HG02571 (cell line): ENCODE measurements around the gene AWAT1.
"Not testable (repeated sequence)": the region's sequence is repeated elsewhere in the genome, so short reads cannot be mapped to it uniquely, and the experiment has no call there.

Experiments used
- ATAC-seq: cut with Tn5 transposase; IDR thresholded peaks from one replicate; pipeline ENCODE4 v1.9.1; 2021; ENCODE audit warnings: mild to moderate bottlenecking, moderate library complexity; ENCODE audit not compliant: unreplicated experiment

AWAT1 gene

DNA sequence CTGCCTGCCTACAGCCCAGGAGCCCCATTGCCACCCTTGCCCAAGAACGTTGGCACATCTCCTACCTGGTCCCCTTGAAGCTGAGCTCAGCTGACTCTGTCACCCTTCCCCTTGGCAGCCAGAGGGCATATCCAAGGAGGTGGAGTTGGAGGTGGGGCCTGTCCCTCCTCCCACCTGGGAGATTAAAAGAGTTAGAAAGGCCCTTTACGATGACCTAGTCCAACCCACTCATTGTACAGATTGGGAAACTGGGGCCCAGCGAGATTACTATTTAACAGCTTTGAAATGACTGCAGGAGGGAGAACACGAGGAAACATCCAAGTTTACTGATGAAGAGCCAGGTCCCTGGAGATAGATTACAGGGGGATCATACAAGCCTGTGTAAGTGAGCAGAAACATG is 25.6 kb downstream of the AWAT1 start, which contains the start of gene P2RY4:
TSS of gene P2RY4 (minus strand) at position 101 of the 400 bp plus-strand sequence. CDS start 580 bp downstream, outside the sequence.
- no peak for ATAC-seq

DNA sequence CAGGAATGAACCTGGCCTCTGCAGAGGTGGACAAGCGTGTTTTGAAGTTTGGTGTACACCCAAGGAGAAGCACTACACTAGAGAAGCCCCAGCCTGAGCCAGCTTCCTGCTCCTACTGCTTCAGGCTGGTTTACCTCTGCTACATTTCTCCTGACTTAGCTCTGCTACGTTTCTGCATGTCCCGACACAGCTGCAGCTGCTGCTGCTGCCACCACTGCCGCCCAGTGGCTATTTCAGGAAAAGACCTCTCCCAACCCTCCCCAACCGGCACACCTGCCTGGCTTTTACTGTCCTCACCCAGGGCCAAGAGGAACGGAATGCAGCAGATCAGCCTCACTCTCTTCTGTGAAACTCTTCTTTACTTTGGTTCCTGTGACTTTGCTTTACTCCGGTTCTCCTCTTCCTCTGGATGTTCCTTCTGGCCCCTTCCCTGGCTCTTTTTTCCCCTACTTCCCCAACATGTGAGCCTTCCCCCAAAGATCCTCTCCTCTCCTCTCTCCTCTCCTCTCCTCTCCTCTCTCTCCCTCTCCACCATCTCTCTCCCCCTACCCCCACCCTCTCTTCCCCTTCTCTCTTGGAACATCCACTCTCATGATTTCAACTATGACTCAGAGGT is 28.6 kb downstream of the AWAT1 start:
- no peak for ATAC-seq

DNA sequence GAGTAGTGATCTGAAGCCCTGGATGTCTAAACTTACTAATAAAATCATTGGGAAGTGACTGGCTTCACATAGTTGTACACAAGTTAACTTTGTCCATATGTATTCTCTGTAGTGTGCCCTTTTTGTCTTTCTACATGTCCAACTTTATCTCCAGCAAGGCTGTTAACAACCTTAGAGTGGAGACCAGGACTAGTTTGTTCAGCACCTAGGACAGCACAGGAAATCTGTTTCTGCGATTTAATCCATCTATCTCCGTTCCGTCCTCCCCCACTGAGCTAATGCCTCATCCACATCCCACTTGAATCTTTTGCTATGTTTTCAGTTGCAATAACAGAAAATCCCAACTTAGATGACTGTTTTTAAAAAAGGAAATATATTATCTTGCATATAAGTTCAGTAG is 30.3 kb downstream of the AWAT1 start:
- ATAC-seq: no peak

DNA sequence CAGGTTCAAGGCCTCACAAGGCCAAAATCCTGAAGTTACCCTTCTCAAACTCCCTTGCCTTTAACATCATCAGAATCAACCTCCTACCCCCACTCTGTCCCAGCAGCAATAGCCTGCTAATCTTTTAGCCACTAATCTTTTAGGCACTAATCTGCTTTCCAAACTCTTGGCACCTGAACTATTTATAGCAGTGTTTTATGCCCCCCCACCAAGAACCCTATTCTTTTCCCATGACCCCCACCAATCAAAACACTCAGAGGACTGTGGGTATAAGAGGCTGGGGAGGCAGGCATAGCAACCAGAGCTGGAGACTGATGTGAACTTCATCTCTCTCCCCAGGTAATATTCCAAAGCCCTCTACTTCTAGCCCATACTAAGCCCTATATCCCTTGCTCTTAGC is 33.6 kb downstream of the AWAT1 start, which contains the start of gene ARR3:
TSS of gene ARR3 (plus strand) at position 301 of the 400 bp plus-strand sequence. CDS start 1,052 bp downstream, outside the sequence.
- no peak for ATAC-seq

DNA sequence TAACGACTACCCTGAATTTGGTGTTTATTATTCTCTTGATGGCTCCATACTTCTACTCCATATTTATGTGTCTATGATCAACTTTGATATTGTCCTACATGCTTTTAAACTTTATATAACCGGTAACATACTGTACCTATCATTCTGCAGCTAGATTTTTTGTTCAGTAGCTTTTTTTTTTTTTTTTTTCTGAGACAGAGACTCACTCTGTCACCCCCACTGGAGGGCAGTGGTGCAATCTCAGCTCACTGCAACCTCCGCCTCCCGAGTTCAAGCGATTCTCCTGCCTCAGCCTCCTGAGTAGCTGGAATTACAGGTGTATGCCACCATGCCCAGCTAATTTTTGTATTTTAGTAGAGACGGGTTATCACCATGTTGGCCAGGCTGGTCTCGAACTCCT is 39.6 kb downstream of the AWAT1 start:
- not testable (repeated sequence) for ATAC-seq

DNA sequence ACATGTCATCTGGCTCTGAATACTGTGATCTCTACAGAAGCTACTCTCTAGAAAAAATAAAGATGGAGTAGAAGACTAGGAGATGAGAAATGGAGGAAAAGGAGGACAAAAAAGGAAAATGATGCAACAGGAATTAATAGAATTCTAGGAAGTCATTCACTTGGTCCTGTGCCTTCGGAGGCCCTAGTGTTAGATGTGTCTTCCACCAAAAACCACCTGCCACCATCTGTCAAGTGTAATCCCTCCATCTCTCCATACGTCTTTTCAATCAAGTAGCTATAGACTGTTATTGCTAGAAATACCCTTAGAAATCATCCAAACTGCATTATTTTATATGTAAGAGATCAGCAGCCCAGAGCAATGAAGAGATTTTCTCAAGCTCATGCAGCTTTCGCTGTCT is 44.6 kb downstream of the AWAT1 start:
- no peak for ATAC-seq

DNA sequence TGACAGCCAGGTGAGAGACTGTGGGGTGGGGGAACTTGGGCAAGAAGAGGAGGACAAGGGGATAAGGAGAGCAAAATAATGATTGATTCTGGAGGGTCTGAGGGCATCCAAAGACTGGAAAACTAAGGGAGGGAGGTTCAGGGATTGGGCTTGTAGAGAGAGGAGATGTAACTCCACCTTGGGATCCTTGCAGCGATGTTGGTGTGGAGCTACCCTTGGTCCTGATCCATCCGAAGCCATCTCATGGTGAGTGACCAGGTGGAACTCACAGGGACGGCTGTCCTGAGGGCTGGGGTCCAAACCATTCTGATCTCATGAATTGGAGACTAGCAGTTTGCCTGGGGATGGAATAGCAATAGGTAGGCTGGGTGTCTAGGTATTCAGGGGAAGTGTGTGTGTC is 46.1 kb downstream of the AWAT1 start:
- no peak for ATAC-seq

DNA sequence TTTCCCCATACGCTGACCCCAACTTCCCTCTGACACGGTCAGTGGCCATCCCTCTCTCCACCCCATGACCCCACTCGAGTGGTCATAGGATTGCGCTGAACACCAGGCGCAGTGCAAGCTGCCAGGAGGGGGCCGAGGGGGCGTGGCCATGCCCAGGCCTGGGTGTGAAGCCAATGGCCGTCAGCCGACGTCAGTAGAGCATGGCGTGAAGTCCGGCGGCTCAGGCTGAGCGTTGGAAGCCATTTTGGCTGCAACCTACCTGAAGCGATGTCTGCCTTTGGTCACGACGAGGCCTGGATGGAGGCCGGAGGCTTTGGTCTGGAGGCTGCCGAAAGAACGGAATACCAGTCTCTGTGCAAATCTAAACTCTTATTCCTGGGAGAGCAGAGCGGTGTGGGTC is 47.5 kb downstream of the AWAT1 start, which contains the start of gene RAB41:
TSS of gene RAB41 (plus strand) at position 222 of the 400 bp plus-strand sequence. CDS start at position 268, 46 bp downstream.
- no peak for ATAC-seq

DNA sequence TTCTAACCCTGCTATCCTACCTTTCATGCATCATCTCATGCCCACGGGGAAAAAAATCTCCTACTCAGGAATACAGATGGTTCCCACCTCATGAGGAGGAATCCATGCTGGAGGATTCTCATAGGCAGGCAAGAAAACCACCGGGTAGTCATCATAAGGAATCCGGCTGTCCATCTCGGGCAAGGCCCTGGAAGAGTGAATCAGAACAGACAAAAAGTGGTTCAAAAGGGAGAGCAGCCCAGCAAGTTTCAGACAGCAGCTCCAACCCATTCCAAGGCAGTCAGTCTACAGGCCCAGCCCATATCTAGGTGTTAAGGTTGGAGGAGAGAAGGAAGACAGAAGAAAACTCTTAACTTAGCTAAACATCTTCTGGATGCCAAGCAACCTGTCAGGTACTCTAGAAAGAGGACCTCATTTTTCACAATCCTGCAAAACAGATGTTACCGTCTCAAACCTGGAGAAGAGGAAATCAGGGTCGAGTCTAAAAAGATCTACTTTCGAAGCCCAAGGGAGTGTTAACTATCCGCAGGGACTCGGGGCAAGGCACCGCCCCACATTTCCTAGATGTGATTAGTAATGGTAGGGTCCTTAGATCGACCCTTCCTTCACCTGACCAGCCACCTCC is 54.8 kb downstream of the AWAT1 start:
- no peak for ATAC-seq
